ENCODE data around the gene SEM1. TPM values are rescaled to one million over a fixed set of nuclear protein-coding genes. Genes with fewer than 3 reads are reported as not detected.

SEM1 gene
- total RNA-seq, 1 experiment from 2014 or later: 73.3 TPM

DNA sequence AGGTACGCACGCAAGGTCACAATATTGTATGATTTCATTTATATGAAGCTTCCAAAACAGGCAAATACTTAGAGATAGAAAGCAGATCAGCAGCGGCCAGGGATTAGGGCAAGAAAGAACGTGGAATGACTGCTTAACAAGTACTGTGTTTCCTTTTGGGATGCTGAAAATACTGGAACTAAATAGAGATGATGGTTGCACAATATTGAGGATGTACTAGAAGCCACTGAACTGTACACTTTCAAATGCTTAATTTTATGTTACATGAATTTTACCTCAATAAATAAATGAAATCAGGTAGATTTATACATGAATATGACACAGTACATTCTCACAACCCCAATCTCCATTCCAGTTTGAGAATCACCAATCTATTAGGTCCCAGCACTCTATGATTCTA, 15.6 kb downstream of the SEM1 start (continued):
- TF ChIP-seq, protein P1, sequence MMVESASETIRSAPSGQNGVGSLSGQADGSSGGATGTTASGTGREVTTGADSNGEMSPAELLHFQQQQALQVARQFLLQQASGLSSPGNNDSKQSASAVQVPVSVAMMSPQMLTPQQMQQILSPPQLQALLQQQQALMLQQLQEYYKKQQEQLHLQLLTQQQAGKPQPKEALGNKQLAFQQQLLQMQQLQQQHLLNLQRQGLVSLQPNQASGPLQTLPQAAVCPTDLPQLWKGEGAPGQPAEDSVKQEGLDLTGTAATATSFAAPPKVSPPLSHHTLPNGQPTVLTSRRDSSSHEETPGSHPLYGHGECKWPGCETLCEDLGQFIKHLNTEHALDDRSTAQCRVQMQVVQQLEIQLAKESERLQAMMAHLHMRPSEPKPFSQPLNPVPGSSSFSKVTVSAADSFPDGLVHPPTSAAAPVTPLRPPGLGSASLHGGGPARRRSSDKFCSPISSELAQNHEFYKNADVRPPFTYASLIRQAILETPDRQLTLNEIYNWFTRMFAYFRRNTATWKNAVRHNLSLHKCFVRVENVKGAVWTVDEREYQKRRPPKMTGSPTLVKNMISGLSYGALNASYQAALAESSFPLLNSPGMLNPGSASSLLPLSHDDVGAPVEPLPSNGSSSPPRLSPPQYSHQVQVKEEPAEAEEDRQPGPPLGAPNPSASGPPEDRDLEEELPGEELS (CRISPR knock-in tag; IDR thresholded peaks at IDR 0.05): no peak
- TF ChIP-seq HMGA2 (CRISPR knock-in tag; IDR thresholded peaks at IDR 0.05) (no peak), JUN (CRISPR knock-in tag; IDR thresholded peaks at IDR 0.05) (no peak)

DNA sequence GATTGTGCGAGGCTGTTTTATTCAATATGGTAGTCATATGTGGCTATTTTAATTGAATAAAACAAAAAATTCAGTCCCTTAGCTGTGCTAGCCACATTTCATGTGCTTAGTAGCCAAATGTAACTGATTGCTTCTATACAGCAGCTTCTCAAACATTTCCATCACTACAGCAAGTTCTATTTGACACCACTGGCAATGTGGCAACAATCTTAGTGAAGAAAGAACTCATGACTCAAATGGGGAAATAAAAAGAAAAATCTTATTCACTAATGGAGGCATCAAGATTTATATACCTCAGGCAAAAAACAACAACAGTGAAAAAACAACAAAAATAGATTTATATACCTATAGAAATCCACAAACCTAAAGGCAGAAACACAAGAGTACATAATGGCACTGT, 17.9 kb downstream of the SEM1 start:
- Mint-ChIP-seq H3K27ac (no peak overlapping the region), H3K27me3 (ENCODE audit: low read depth) (no peaks in the 10 kb centered on the region), H3K36me3 (peaks cover 19% of the 10 kb centered on the region), H3K9me3 (peaks cover 4% of the 10 kb centered on the region), H3K4me3 (no peak overlapping the region), H3K4me1 (no peaks in the 10 kb centered on the region)
- POLR2A ChIA-PET: no interaction called here
- no peak for TF ChIP-seq RELA (CRISPR knock-in tag; IDR thresholded peaks at IDR 0.05; ENCODE audit: borderline replicate concordance)
- TF ChIP-seq ELF4 (CRISPR knock-in tag; IDR thresholded peaks at IDR 0.05; ENCODE audit: low read depth): no peak
- TF ChIP-seq ZNF396 (CRISPR knock-in tag; IDR thresholded peaks at IDR 0.05; ENCODE audit: borderline replicate concordance): no peak
- TF ChIP-seq, protein P2, sequence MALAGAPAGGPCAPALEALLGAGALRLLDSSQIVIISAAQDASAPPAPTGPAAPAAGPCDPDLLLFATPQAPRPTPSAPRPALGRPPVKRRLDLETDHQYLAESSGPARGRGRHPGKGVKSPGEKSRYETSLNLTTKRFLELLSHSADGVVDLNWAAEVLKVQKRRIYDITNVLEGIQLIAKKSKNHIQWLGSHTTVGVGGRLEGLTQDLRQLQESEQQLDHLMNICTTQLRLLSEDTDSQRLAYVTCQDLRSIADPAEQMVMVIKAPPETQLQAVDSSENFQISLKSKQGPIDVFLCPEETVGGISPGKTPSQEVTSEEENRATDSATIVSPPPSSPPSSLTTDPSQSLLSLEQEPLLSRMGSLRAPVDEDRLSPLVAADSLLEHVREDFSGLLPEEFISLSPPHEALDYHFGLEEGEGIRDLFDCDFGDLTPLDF (CRISPR knock-in tag; IDR thresholded peaks at IDR 0.05): no peak
- TF ChIP-seq SOX15 (CRISPR knock-in tag; IDR thresholded peaks at IDR 0.05): no peak
- TF ChIP-seq, protein P3, sequence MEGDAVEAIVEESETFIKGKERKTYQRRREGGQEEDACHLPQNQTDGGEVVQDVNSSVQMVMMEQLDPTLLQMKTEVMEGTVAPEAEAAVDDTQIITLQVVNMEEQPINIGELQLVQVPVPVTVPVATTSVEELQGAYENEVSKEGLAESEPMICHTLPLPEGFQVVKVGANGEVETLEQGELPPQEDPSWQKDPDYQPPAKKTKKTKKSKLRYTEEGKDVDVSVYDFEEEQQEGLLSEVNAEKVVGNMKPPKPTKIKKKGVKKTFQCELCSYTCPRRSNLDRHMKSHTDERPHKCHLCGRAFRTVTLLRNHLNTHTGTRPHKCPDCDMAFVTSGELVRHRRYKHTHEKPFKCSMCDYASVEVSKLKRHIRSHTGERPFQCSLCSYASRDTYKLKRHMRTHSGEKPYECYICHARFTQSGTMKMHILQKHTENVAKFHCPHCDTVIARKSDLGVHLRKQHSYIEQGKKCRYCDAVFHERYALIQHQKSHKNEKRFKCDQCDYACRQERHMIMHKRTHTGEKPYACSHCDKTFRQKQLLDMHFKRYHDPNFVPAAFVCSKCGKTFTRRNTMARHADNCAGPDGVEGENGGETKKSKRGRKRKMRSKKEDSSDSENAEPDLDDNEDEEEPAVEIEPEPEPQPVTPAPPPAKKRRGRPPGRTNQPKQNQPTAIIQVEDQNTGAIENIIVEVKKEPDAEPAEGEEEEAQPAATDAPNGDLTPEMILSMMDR (IDR thresholded peaks at IDR 0.05): no peak
- TF ChIP-seq, protein P4, sequence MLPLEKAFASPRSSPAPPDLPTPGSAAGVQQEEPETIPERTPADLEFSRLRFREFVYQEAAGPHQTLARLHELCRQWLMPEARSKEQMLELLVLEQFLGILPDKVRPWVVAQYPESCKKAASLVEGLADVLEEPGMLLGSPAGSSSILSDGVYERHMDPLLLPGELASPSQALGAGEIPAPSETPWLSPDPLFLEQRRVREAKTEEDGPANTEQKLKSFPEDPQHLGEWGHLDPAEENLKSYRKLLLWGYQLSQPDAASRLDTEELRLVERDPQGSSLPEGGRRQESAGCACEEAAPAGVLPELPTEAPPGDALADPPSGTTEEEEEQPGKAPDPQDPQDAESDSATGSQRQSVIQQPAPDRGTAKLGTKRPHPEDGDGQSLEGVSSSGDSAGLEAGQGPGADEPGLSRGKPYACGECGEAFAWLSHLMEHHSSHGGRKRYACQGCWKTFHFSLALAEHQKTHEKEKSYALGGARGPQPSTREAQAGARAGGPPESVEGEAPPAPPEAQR (CRISPR knock-in tag; IDR thresholded peaks at IDR 0.05): no peak
- TF ChIP-seq OVOL2 (CRISPR knock-in tag; IDR thresholded peaks at IDR 0.05; ENCODE audit: borderline replicate concordance): no peak
- no peak for TF ChIP-seq MXD4 (CRISPR knock-in tag; IDR thresholded peaks at IDR 0.05; ENCODE audit: borderline replicate concordance)
- TF ChIP-seq, protein P5, sequence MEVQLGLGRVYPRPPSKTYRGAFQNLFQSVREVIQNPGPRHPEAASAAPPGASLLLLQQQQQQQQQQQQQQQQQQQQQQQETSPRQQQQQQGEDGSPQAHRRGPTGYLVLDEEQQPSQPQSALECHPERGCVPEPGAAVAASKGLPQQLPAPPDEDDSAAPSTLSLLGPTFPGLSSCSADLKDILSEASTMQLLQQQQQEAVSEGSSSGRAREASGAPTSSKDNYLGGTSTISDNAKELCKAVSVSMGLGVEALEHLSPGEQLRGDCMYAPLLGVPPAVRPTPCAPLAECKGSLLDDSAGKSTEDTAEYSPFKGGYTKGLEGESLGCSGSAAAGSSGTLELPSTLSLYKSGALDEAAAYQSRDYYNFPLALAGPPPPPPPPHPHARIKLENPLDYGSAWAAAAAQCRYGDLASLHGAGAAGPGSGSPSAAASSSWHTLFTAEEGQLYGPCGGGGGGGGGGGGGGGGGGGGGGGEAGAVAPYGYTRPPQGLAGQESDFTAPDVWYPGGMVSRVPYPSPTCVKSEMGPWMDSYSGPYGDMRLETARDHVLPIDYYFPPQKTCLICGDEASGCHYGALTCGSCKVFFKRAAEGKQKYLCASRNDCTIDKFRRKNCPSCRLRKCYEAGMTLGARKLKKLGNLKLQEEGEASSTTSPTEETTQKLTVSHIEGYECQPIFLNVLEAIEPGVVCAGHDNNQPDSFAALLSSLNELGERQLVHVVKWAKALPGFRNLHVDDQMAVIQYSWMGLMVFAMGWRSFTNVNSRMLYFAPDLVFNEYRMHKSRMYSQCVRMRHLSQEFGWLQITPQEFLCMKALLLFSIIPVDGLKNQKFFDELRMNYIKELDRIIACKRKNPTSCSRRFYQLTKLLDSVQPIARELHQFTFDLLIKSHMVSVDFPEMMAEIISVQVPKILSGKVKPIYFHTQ (CRISPR knock-in tag; IDR thresholded peaks at IDR 0.05): no peak
- TF ChIP-seq SMAD3 (CRISPR knock-in tag; IDR thresholded peaks at IDR 0.05; ENCODE audit: borderline replicate concordance): no peak
- TF ChIP-seq ZNF317 (CRISPR knock-in tag; IDR thresholded peaks at IDR 0.05; ENCODE audit: borderline replicate concordance, low read depth): no peak
- TF ChIP-seq NFE2L1 (CRISPR knock-in tag; IDR thresholded peaks at IDR 0.05): no peak
- TF ChIP-seq, protein P6, sequence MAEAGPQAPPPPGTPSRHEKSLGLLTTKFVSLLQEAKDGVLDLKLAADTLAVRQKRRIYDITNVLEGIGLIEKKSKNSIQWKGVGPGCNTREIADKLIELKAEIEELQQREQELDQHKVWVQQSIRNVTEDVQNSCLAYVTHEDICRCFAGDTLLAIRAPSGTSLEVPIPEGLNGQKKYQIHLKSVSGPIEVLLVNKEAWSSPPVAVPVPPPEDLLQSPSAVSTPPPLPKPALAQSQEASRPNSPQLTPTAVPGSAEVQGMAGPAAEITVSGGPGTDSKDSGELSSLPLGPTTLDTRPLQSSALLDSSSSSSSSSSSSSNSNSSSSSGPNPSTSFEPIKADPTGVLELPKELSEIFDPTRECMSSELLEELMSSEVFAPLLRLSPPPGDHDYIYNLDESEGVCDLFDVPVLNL (CRISPR knock-in tag; IDR thresholded peaks at IDR 0.05; ENCODE audit: borderline replicate concordance, low read depth): no peak
- no peak for TF ChIP-seq ZNF416 (CRISPR knock-in tag; IDR thresholded peaks at IDR 0.05)
- TF ChIP-seq NR2C2 (CRISPR knock-in tag; IDR thresholded peaks at IDR 0.05): no peak
- no peak for TF ChIP-seq GABPB1 (CRISPR knock-in tag; IDR thresholded peaks at IDR 0.05)
- DNase-seq (ENCODE audit: low spot score) (no peak), ATAC-seq (no peak)
- CTCF ChIA-PET: no interaction called here

Data from WTC11 (cell line).